ENCODE data around the gene C19orf67. TPM values are rescaled to one million over a fixed set of nuclear protein-coding genes. Genes with fewer than 3 reads are reported as not detected.

The C19orf67 gene
- total and polyA plus RNA-seq, 2 of the 13 experiments (the other 11 are each of a cell fraction or from before 2014, with no cell fraction given) = 0.11 to 0.32 TPM

- TF ChIP-seq ELK4 (CRISPR knock-in tag; IDR thresholded peaks at IDR 0.05; ENCODE audit: borderline replicate concordance) (no peak), TAF15 (IDR thresholded peaks at IDR 0.05; ENCODE audit: low read depth, low read length, poor library complexity, severe bottlenecking) (no peak), KDM1A (CRISPR knock-in tag; IDR thresholded peaks at IDR 0.05) (no peak), ZNF333 (CRISPR knock-in tag; IDR thresholded peaks at IDR 0.05; ENCODE audit: borderline replicate concordance) (0 out of 2 replicates have a peak, but pooled peaks have one; percentile 74), ZFAT (CRISPR knock-in tag; conservative IDR thresholded peaks at IDR 0.05) (no peak), ZFP91 (CRISPR knock-in tag; IDR thresholded peaks at IDR 0.05; ENCODE audit: borderline replicate concordance) (peak; percentile 65; the same call in 1 of the 2 replicates), ZNF605 (CRISPR knock-in tag; IDR thresholded peaks at IDR 0.05) (no peak), PHF8 (CRISPR knock-in tag; IDR thresholded peaks at IDR 0.05) (peak; percentile 70), SIX1 (CRISPR knock-in tag; IDR thresholded peaks at IDR 0.05; ENCODE audit: borderline replicate concordance) (0 out of 2 replicates have a peak, but pooled peaks have one; percentile 16), ZBTB38 (CRISPR knock-in tag; IDR thresholded peaks at IDR 0.05) (peak; percentile 37; the same call in 1 of the 2 replicates), PHF20 (CRISPR knock-in tag; IDR thresholded peaks at IDR 0.05) (peak; percentile 60; the same call in 1 of the 2 replicates), SALL2 (CRISPR knock-in tag; IDR thresholded peaks at IDR 0.05) (no peak), HHEX (CRISPR knock-in tag; IDR thresholded peaks at IDR 0.05) (no peak), ZSCAN21 (CRISPR knock-in tag; IDR thresholded peaks at IDR 0.05; ENCODE audit: borderline replicate concordance) (no peak), ZNF337 (CRISPR knock-in tag; IDR thresholded peaks at IDR 0.05; ENCODE audit: borderline replicate concordance, low read depth) (peak; percentile 42; the same call in 1 of the 2 replicates), IKZF1 (IDR thresholded peaks at IDR 0.05) (no peak), ZNF552 (CRISPR knock-in tag; IDR thresholded peaks at IDR 0.05; ENCODE audit: borderline replicate concordance) (no peak)
- TF ChIP-seq, protein P1, sequence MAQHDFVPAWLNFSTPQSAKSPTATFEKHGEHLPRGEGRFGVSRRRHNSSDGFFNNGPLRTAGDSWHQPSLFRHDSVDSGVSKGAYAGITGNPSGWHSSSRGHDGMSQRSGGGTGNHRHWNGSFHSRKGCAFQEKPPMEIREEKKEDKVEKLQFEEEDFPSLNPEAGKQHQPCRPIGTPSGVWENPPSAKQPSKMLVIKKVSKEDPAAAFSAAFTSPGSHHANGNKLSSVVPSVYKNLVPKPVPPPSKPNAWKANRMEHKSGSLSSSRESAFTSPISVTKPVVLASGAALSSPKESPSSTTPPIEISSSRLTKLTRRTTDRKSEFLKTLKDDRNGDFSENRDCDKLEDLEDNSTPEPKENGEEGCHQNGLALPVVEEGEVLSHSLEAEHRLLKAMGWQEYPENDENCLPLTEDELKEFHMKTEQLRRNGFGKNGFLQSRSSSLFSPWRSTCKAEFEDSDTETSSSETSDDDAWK (CRISPR knock-in tag; IDR thresholded peaks at IDR 0.05) = no peak
- TF ChIP-seq, protein P2, sequence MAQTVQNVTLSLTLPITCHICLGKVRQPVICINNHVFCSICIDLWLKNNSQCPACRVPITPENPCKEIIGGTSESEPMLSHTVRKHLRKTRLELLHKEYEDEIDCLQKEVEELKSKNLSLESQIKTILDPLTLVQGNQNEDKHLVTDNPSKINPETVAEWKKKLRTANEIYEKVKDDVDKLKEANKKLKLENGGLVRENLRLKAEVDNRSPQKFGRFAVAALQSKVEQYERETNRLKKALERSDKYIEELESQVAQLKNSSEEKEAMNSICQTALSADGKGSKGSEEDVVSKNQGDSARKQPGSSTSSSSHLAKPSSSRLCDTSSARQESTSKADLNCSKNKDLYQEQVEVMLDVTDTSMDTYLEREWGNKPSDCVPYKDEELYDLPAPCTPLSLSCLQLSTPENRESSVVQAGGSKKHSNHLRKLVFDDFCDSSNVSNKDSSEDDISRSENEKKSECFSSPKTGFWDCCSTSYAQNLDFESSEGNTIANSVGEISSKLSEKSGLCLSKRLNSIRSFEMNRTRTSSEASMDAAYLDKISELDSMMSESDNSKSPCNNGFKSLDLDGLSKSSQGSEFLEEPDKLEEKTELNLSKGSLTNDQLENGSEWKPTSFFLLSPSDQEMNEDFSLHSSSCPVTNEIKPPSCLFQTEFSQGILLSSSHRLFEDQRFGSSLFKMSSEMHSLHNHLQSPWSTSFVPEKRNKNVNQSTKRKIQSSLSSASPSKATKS (CRISPR knock-in tag; IDR thresholded peaks at IDR 0.05) = no peak
- TF ChIP-seq, protein P3, sequence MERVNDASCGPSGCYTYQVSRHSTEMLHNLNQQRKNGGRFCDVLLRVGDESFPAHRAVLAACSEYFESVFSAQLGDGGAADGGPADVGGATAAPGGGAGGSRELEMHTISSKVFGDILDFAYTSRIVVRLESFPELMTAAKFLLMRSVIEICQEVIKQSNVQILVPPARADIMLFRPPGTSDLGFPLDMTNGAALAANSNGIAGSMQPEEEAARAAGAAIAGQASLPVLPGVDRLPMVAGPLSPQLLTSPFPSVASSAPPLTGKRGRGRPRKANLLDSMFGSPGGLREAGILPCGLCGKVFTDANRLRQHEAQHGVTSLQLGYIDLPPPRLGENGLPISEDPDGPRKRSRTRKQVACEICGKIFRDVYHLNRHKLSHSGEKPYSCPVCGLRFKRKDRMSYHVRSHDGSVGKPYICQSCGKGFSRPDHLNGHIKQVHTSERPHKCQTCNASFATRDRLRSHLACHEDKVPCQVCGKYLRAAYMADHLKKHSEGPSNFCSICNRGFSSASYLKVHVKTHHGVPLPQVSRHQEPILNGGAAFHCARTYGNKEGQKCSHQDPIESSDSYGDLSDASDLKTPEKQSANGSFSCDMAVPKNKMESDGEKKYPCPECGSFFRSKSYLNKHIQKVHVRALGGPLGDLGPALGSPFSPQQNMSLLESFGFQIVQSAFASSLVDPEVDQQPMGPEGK (CRISPR knock-in tag; IDR thresholded peaks at IDR 0.05) = peak; percentile 97
Measured at GRCh38 chr19:14118165-14119051, 32.8 kb upstream of the C19orf67 start (continued).
